PC-9 (cell line): Measurements from ENCODE around the gene DLG2. TPM values are rescaled to one million over a fixed set of nuclear protein-coding genes. Genes with fewer than 3 reads are reported as not detected.

ENCODE experiments used
- BruUV-seq: library from RNA; stranded (reverse); fragments of 400-500 nt; replicated peaks from 2 replicates; lab custom pipeline; 2021; lab: Mats Ljungman, UMichigan
- CTCF ChIA-PET: fragments of 300-600 bp; sonication (Branson Sonifier 250); formaldehyde crosslinking; loops from one replicate; lab custom pipeline; 2022; ENCODE audit warnings: antibody characterized with exemption; lab: Charles Lee
- POLR2A ChIA-PET: fragments of 300-600 bp; sonication (Branson Sonifier 250); formaldehyde crosslinking; loops from one replicate; lab custom pipeline; 2022; ENCODE audit warnings: antibody characterized with exemption; ENCODE audit not compliant: unreplicated experiment; lab: Charles Lee
- DNase-seq, 2 experiments: peaks; one replicate each; pipeline versions ENCODE4 v3.0.0 to v3.0.0-alpha.2; 2015 to 2022; ENCODE audit warnings: mixed read lengths in 1 of 2
- H2AFZ ChIP-seq: fragments of 200-600 bp; sonication (generic); 2 replicates; pipeline ENCODE4 v1.8.1; 2017; ENCODE audit warnings: antibody characterized with exemption
- H3F3A ChIP-seq: fragments of 200-600 bp; sonication (generic); 2 replicates; pipeline ENCODE4 v1.8.1; 2017; ENCODE audit warnings: antibody characterized with exemption, mild to moderate bottlenecking, low read depth; ENCODE audit not compliant: insufficient read depth
- H3K27ac ChIP-seq: fragments of 200-600 bp; sonication (generic); 2 replicates; pipeline ENCODE4 v1.6.1; 2016; ENCODE audit warnings: mixed run types
- H3K27me3 ChIP-seq: fragments of 200-600 bp; sonication (generic); 2 replicates; pipeline ENCODE4 v1.6.1; 2016; ENCODE audit warnings: low read depth, mixed run types; ENCODE audit not compliant: insufficient read depth
- H3K36me3 ChIP-seq: fragments of 200-600 bp; sonication (generic); 2 replicates; pipeline ENCODE4 v1.6.1; 2016; ENCODE audit warnings: low read depth, mixed run types
- H3K4me1 ChIP-seq: fragments of 200-600 bp; sonication (generic); replicated peaks from 2 replicates; pipeline ENCODE4 v1.6.1; 2016; ENCODE audit warnings: mixed run types; ENCODE audit not compliant: insufficient read depth
- H3K4me2 ChIP-seq: fragments of 200-600 bp; sonication (generic); 2 replicates; pipeline ENCODE4 v1.6.1; 2017; ENCODE audit warnings: mixed run types
- H3K4me3 ChIP-seq: fragments of 200-600 bp; sonication (generic); 2 replicates; pipeline ENCODE4 v1.6.1; 2016; ENCODE audit warnings: mixed run types
- H3K79me2 ChIP-seq: fragments of 200-600 bp; sonication (generic); 2 replicates; pipeline ENCODE4 v1.6.1; 2017; ENCODE audit warnings: low read depth, mixed run types
- H3K9me2 ChIP-seq: fragments of 200-600 bp; sonication (generic); 2 replicates; pipeline ENCODE4 v1.8.1; 2017; ENCODE audit warnings: mild to moderate bottlenecking; ENCODE audit not compliant: insufficient read depth
- H3K9me3 ChIP-seq: fragments of 200-600 bp; sonication (generic); 2 replicates; pipeline ENCODE4 v1.8.1; 2016; ENCODE audit warnings: low read depth; ENCODE audit not compliant: insufficient read depth
- H4K20me1 ChIP-seq: fragments of 200-600 bp; sonication (generic); 2 replicates; pipeline ENCODE4 v1.8.1; 2017; ENCODE audit not compliant: insufficient read depth
- EZH2 ChIP-seq: fragments of 200-600 bp; sonication (generic); IDR thresholded peaks from 2 replicates; pipeline ENCODE4 v1.8.0; 2017; ENCODE audit warnings: antibody characterized with exemption, low read depth
- intact Hi-C: fragments of 100-400 bp; cut with micrococcal nuclease; formaldehyde crosslinking; loops from one replicate; pipeline ENCODE4 v1.10.0; 2022; ENCODE audit not compliant: unreplicated experiment
- total RNA-seq: library from RNA; stranded (reverse); gene quantifications from 2 replicates; pipeline ENCODE4 v1.2.3, GENCODE V29; 2021
- TF ChIP-seq, protein P1 (sequence below): fragments of 200-600 bp; sonication (generic); conservative IDR thresholded peaks from 2 replicates; pipeline ENCODE4 v1.6.1; 2017; ENCODE audit warnings: mixed run types, antibody characterized with exemption, mild to moderate bottlenecking, moderate library complexity

The DLG2 gene
- total RNA-seq, 1 experiment from 2014 or later: 6.4 TPM

DNA sequence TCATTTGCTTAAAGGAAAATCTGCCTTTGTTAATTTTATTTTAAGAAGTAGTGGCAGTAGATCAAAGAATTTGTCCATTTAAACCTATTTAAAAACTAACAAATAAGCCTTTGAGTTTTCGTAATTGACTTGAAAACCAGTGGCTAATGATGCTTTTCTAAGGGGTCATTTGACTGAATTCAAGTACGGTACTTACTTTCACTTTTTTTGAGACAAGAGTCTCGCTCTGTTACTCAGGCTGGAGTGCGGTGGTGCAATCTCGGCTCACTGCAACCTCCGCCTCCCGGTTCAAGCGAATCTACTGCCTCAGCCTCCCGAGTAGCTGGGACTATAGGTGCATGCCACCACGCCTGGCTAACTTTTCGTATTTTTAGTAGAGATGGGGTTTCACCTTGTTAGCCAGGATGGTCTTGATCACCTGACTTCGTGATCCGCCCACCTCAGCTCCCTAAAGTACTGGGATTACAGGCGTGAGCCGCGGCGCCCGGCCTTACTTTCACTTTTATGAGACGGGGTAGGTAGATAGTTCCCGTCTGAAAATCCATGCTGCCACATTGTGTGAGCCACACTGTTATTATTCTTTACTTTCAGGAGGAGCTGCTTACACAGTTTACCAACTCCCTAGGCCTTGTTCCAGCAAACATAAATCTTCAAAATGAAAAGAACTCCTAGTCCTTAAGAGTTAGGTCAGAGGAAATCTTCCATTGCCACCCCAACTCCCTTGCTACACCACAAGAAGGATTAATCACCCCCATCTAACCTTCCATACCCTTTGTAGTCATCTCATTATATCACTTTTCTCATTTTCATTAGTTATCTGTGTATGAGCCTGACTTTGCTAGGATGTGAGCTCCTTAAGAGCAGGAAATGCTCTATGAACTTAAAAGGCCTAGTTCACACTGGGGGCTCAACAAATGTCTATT, 1414.4 kb downstream of the DLG2 start:
- POLR2A ChIA-PET: interaction anchor here (0.6 kb wide), 1 partner anchor 248 kb away, joined by 4 read pairs; no protein-coding TSS in a partner anchor
- Histone ChIP-seq H3K36me3 (no peaks in the 10 kb centered on the region), H3K4me3 (peak overlapping the region; percentile 60), H2AFZ (peak overlapping the region; percentile 87), H3K9me2 (no peaks in the 10 kb centered on the region), H3F3A (no peaks in the 10 kb centered on the region), H3K4me1 (0 out of 2 replicates have a peak, but pooled peaks cover 6% of the 10 kb centered on the region), H3K27me3 (no peaks in the 10 kb centered on the region), H3K27ac (no peak overlapping the region), H3K9me3 (no peaks in the 10 kb centered on the region), H3K79me2 (no peaks in the 10 kb centered on the region), H3K4me2 (peak overlapping the region; percentile 81), H4K20me1 (no peaks in the 10 kb centered on the region)
- TF ChIP-seq EZH2: no peak
- TF ChIP-seq, protein P1, sequence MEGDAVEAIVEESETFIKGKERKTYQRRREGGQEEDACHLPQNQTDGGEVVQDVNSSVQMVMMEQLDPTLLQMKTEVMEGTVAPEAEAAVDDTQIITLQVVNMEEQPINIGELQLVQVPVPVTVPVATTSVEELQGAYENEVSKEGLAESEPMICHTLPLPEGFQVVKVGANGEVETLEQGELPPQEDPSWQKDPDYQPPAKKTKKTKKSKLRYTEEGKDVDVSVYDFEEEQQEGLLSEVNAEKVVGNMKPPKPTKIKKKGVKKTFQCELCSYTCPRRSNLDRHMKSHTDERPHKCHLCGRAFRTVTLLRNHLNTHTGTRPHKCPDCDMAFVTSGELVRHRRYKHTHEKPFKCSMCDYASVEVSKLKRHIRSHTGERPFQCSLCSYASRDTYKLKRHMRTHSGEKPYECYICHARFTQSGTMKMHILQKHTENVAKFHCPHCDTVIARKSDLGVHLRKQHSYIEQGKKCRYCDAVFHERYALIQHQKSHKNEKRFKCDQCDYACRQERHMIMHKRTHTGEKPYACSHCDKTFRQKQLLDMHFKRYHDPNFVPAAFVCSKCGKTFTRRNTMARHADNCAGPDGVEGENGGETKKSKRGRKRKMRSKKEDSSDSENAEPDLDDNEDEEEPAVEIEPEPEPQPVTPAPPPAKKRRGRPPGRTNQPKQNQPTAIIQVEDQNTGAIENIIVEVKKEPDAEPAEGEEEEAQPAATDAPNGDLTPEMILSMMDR: no peak
- peak; percentile 14 to 59 for DNase-seq
- intact Hi-C loops: no loop called here
- BruUV-seq: no TSS peak
- CTCF ChIA-PET: no interaction called here

DNA sequence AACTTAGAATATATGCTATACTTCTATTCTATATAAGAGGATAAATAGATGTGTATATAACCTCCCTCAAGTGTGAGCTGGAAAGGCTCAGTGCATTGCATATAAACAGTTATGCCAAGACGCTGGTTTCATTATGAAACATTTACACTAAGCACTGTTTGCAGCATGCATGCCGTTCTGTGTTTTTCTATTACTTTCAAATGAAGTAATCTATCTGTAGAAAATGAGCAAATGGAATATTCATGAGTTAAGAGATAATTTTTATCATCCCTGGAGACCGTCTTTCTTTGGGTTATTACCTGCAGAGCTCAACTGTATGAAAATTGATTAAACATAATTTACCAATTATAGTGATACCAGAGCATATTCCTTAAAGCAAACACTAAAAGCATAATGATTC, 1415.2 kb downstream of the DLG2 start:
- intact Hi-C loops: no loop called here
- ChIA-PET CTCF (no interaction called here), POLR2A (no interaction called here)
- no peaks in the 10 kb centered on the region for H3K9me2 ChIP-seq
- H3K36me3 ChIP-seq: no peaks in the 10 kb centered on the region
- no peaks in the 10 kb centered on the region for H3K79me2 ChIP-seq
- H3K9me3 ChIP-seq: no peaks in the 10 kb centered on the region
- no peaks in the 10 kb centered on the region for H3F3A ChIP-seq
- peak overlapping the region; percentile 60; the same call in 1 of the 2 replicates for H3K4me3 ChIP-seq
- H3K4me2 ChIP-seq: peak overlapping the region; percentile 81
- BruUV-seq: no TSS peak
- DNase-seq: no peak
- 0 out of 2 replicates have a peak, but pooled peaks cover 6% of the 10 kb centered on the region for H3K4me1 ChIP-seq
- H3K27me3 ChIP-seq: no peaks in the 10 kb centered on the region
- H2AFZ ChIP-seq: peak overlapping the region; percentile 87
- H3K27ac ChIP-seq: no peak overlapping the region
- no peak for TF ChIP-seq EZH2
- TF ChIP-seq, protein P1: no peak
- H4K20me1 ChIP-seq: no peaks in the 10 kb centered on the region

DNA sequence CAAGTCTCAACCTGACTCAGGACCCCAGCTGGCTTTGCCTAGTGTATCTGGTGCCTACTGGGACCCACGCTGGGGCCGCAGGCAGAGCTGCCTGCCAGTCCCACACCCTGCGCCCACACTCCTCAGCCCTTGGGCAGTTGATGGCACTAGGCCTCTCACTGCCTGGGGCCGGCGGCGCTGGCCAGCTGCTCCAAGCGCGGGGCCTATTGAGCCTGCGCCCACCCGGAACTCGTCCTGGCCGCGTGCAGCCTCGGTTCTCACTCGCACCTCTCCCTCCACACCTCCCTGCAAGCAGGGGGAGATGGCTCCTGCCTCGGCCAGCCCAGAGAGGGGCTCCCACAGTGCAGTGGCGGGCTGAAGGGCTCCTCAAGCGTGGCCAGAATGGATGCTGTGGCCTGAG, 1432.4 kb downstream of the DLG2 start:
- Histone ChIP-seq H3F3A (no peaks in the 10 kb centered on the region), H3K27me3 (peaks cover 5% of the 10 kb centered on the region; the same call in 1 of the 2 replicates), H3K4me1 (no peaks in the 10 kb centered on the region), H3K79me2 (no peaks in the 10 kb centered on the region), H3K9me3 (no peaks in the 10 kb centered on the region), H3K4me2 (no peak overlapping the region), H2AFZ (no peak overlapping the region), H3K36me3 (no peaks in the 10 kb centered on the region), H3K9me2 (no peaks in the 10 kb centered on the region), H3K27ac (no peak overlapping the region), H3K4me3 (no peak overlapping the region), H4K20me1 (no peaks in the 10 kb centered on the region)
- POLR2A ChIA-PET: no interaction called here
- intact Hi-C loops: no loop called here
- TF ChIP-seq, protein P1: no peak
- no peak for TF ChIP-seq EZH2
- no peak for DNase-seq
- BruUV-seq: no TSS peak
- CTCF ChIA-PET: no interaction called here
